NCI-H748 (cell line): ENCODE data around the gene KMT2A.
"Not testable (repeated sequence)": the region's sequence is repeated elsewhere in the genome, so short reads cannot be mapped to it uniquely, and the experiment has no call there.

Experiments
- DNase-seq: peaks from one replicate; lab custom pipeline; 2025; ENCODE audit not compliant: unreplicated experiment; lab: John Stamatoyannopoulos, UW

KMT2A gene

DNA sequence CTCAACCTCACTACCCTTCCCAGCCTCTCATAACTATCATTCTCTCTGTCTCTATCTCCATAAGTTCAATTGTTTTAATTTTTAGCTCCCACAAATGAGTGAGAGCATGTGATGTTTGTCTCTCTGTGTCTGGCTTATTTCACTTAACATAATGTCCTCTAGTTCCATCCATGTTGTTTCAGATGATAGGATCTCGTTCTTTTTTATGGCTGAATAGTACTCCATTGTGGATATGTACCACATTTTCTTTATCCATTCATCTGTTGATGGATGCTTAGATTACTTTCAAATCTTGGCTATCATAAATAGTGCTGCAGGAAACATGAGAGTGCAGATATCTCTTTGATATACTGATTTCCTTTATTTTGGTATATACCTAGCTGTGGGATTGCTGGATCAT is 44.9 kb downstream of the KMT2A start:
- DNase-seq, result not testable (repeated sequence)

- no peak for DNase-seq
Measured at GRCh38 chr11:118484405-118484804, 48.1 kb downstream of the KMT2A start.

DNA sequence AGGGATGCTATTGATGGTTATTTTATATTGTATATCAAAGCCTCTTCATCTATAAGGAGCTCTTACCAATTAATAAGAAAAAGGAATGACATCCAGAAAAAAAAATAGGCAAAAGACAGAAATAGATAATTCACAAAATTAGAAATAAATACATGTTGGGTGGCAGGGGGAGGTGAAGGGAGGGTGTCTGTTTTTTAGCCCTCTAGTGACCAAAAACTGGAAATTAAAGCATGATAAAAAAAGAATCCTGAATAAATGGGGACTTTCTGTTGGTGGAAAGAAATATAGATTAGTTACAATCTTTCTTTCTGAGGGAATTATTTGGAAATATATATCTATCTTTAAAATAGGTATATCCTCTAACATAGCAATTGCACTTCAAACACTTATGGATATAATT is 49.0 kb downstream of the KMT2A start:
- no peak for DNase-seq

DNA sequence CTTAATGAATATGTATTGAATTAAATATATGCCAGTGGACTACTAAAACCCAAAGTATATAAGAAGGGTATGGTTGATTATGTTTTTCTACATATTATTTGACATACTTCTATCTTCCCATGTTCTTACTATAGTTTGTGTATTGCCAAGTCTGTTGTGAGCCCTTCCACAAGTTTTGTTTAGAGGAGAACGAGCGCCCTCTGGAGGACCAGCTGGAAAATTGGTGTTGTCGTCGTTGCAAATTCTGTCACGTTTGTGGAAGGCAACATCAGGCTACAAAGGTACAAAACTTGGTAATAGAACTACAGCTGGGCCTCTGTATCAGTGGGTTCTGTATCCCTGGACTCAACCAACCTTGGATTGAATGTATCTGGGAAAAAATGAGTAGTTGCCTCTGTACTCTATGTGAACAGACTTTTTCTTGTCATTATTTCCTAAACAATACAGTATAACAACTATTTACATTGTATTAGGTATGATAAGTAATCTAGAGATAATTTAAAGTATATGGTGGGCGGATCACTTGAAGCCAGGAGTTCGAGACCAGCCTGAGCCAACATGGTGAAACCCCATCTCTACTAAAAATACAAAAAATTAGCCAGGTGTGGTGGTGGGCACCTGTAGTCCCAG is 52.3 kb downstream of the KMT2A start:
- DNase-seq, result peak; percentile 45

- DNase-seq, result no peak
Measured at GRCh38 chr11:118491041-118491440, 54.7 kb downstream of the KMT2A start.

GRCh38 chr11:118497831-118498230 is 61.5 kb downstream of the KMT2A start:
- no peak for DNase-seq

DNA sequence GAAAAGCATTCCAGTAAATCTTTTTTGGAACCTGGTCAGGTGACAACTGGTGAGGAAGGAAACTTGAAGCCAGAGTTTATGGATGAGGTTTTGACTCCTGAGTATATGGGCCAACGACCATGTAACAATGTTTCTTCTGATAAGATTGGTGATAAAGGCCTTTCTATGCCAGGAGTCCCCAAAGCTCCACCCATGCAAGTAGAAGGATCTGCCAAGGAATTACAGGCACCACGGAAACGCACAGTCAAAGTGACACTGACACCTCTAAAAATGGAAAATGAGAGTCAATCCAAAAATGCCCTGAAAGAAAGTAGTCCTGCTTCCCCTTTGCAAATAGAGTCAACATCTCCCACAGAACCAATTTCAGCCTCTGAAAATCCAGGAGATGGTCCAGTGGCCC is 66.9 kb downstream of the KMT2A start:
- no peak for DNase-seq

- DNase-seq, result no peak
Measured at GRCh38 chr11:118511601-118512000, 75.3 kb downstream of the KMT2A start.

DNA sequence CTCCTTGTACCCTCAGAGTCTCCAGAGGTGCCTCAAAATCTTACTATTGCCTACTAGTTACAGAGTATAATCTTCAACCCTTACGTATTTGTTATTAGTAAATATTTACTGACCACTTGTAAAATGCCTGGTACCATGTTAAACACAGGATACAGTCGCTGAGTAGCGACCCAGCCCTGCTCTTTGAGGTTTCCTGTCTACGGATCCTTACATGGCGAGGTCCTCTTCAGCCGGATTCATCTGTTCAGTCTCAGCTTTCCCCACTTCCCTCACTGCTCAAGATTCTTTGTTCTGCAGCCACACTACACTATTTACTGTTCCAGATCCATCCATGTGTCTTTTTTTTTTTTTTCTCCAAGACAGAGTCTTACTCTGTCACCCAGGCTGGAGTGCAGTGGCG is 77.8 kb downstream of the KMT2A start:
- no peak for DNase-seq

GRCh38 chr11:118519549-118519948 is 83.3 kb downstream of the KMT2A start:
- DNase-seq, result no peak

DNA sequence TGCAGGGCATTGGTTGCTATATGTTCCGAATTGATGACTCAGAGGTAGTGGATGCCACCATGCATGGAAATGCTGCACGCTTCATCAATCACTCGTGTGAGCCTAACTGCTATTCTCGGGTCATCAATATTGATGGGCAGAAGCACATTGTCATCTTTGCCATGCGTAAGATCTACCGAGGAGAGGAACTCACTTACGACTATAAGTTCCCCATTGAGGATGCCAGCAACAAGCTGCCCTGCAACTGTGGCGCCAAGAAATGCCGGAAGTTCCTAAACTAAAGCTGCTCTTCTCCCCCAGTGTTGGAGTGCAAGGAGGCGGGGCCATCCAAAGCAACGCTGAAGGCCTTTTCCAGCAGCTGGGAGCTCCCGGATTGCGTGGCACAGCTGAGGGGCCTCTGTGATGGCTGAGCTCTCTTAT is 85.6 kb downstream of the KMT2A start:
- DNase-seq, result no peak

DNA sequence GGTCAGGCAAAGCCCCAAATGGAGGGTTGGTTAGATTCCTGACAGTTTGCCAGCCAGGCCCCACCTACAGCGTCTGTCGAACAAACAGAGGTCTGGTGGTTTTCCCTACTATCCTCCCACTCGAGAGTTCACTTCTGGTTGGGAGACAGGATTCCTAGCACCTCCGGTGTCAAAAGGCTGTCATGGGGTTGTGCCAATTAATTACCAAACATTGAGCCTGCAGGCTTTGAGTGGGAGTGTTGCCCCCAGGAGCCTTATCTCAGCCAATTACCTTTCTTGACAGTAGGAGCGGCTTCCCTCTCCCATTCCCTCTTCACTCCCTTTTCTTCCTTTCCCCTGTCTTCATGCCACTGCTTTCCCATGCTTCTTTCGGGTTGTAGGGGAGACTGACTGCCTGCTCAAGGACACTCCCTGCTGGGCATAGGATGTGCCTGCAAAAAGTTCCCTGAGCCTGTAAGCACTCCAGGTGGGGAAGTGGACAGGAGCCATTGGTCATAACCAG is 86.3 kb downstream of the KMT2A start:
- no peak for DNase-seq

DNA sequence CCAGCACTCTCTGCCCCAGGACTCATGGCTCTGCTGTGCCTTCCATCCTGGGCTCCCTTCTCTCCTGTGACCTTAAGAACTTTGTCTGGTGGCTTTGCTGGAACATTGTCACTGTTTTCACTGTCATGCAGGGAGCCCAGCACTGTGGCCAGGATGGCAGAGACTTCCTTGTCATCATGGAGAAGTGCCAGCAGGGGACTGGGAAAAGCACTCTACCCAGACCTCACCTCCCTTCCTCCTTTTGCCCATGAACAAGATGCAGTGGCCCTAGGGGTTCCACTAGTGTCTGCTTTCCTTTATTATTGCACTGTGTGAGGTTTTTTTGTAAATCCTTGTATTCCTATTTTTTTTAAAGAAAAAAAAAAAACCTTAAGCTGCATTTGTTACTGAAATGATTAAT is 88.1 kb downstream of the KMT2A start:
- no peak for DNase-seq

GRCh38 chr11:118524757-118525470 is 88.6 kb downstream of the KMT2A start:
- no peak for DNase-seq

DNA sequence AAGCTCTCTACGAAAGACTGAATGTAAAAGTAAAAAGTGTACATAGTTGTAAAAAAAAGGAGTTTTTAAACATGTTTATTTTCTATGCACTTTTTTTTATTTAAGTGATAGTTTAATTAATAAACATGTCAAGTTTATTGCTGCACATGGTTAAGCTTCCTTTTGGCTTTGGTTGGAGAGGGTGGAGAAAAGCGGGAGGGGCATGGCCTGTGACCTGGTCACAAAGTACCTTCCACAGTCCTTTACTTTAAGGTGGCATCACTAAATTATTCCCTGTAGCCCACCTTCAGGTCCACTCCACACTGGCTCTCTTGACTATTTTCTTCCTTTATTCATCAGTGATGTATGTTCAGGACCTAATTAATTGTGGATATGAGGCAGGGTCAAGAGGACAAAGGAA is 90.4 kb downstream of the KMT2A start:
- DNase-seq, result no peak

DNA sequence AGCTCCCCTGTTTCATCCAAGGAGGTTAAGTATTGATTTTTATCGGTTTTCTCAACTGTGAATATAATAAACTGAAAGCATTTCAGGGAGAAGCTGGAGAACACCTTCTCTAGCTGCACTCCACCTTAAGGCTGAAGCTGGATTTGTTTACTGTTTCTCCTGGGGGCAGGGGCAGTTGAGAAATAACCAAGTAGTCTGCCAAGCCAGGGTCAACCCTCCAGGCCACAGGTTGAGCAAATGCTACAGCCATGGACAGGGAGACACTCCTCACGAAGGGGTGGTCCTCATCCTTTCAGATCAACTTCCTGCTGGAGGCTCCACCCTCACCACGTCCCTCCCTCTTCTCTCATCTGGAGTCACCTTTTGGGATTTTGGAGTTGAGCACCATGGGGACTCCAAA is 90.8 kb downstream of the KMT2A start, which contains the start of gene TTC36:
TSS of gene TTC36 (plus strand) at position 366 of the 400 bp plus-strand sequence. CDS start at position 387, 21 bp downstream.
- no peak for DNase-seq

- DNase-seq, result no peak
Measured at GRCh38 chr11:118528511-118528910, 92.2 kb downstream of the KMT2A start.

GRCh38 chr11:118529584-118530175 is 93.4 kb downstream of the KMT2A start:
- peak; percentile 7 for DNase-seq

- peak; percentile 81 for DNase-seq
Measured at GRCh38 chr11:118530180-118530682, 93.9 kb downstream of the KMT2A start.

DNA sequence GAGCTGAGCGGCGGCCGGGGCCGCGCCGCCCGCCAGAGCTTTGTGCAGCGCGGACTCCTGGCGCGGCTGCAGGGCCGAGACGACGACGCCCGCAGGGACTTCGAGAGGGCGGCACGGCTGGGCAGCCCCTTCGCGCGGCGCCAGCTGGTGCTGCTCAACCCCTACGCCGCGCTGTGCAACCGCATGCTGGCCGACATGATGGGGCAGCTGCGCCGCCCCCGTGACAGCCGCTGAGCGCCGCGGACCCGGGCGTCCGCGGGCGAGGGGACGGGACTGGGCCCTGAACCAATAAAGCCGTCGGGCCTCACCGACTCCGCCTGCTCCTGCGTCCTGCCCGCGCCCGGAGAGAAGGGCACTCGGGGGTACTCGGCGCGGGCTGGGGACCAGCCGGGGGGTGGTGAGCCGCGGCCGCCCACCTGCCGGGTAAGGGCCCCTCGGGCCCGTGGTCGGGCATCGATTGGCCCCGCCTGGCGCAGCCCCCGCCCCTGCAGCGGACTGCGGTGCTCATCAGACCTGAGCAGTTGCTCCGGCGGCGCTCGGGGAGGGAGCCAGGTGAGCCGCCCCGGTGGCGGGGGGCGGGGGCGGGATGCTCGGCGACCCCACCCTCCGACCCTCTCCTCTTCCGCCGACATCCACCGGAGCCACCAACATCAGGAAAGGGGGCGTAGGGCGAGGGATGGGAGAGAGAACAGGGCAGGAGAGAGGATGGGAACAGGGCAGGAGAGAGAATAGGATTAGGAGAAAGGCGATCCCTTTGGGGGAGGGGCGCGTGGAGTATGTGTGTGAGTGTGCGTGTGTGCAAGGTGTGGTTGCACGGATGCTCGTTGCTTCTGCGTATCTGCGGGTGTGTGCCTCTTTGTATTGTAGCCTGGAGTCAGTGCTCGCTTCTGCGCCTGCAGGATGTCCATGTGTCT is 94.6 kb downstream of the KMT2A start, which contains the start of gene TMEM25:
TSS of gene TMEM25 (plus strand) at position 510 of the 914 bp plus-strand sequence. CDS start 610 bp downstream, outside the sequence.
- DNase-seq, result peak; percentile 79
